ENCODE results near the gene CEBPZOS. TPM values are rescaled to one million over a fixed set of nuclear protein-coding genes. Genes with fewer than 3 reads are reported as not detected.
A peak's percentile ranks its signal among the peaks of the same experiment; 100 is the strongest.
"Not testable (repeated sequence)": the region's sequence is repeated elsewhere in the genome, so short reads cannot be mapped to it uniquely, and the experiment has no call there.

The CEBPZOS gene
- total RNA-seq, 1 donor: 21.4 TPM

DNA sequence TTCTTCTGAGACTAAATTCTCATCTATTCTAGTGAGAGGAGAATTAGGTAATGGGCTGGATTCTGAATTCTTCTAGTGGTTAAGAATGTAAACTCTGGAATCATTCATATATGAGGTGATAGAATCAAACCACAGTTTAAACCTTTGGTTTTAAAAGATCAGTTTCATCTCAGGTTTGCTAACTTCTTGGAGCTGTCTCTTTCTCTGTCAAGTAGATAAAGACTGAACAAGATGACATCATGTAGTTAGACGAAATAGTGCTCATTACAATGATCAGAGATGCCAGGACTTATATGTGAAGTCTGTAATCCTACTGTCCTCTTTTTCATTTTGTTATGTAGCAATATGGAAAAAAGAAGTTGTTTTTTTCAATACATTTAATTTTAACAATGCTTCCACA is 4.9 kb downstream of the CEBPZOS start:
- TF ChIP-seq, protein P1, sequence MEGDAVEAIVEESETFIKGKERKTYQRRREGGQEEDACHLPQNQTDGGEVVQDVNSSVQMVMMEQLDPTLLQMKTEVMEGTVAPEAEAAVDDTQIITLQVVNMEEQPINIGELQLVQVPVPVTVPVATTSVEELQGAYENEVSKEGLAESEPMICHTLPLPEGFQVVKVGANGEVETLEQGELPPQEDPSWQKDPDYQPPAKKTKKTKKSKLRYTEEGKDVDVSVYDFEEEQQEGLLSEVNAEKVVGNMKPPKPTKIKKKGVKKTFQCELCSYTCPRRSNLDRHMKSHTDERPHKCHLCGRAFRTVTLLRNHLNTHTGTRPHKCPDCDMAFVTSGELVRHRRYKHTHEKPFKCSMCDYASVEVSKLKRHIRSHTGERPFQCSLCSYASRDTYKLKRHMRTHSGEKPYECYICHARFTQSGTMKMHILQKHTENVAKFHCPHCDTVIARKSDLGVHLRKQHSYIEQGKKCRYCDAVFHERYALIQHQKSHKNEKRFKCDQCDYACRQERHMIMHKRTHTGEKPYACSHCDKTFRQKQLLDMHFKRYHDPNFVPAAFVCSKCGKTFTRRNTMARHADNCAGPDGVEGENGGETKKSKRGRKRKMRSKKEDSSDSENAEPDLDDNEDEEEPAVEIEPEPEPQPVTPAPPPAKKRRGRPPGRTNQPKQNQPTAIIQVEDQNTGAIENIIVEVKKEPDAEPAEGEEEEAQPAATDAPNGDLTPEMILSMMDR (IDR thresholded peaks at IDR 0.05; ENCODE audit: extremely low read depth, low read depth, low read length): no peak
- no peaks in the 10 kb centered on the region for H3K9me3 ChIP-seq (ENCODE audit: low read depth, low read length)
- DNase-seq (ENCODE audit: insufficient read length, low spot score, missing footprints): no peak
- no peak overlapping the region for H2AFZ ChIP-seq (ENCODE audit: low read length)
- peaks cover 69% of the 10 kb centered on the region for H3K79me2 ChIP-seq (ENCODE audit: insufficient read depth, low read length)
- no peaks in the 10 kb centered on the region for H3K27me3 ChIP-seq (ENCODE audit: insufficient read depth, low read length)
- H3K4me2 ChIP-seq (ENCODE audit: insufficient read depth, low read length): no peak overlapping the region
- peaks cover 41% of the 10 kb centered on the region for H3K36me3 ChIP-seq (ENCODE audit: insufficient read depth, low read length)
- no peak overlapping the region for H3K4me3 ChIP-seq (ENCODE audit: insufficient read depth, low read length)
- no peaks in the 10 kb centered on the region for H4K20me1 ChIP-seq (ENCODE audit: insufficient read depth, low read length)
- peak overlapping the region; percentile 35 for H3K27ac ChIP-seq (ENCODE audit: low read depth, low read length)
- peaks cover 11% of the 10 kb centered on the region for H3K4me1 ChIP-seq (ENCODE audit: insufficient read depth, low read length)

DNA sequence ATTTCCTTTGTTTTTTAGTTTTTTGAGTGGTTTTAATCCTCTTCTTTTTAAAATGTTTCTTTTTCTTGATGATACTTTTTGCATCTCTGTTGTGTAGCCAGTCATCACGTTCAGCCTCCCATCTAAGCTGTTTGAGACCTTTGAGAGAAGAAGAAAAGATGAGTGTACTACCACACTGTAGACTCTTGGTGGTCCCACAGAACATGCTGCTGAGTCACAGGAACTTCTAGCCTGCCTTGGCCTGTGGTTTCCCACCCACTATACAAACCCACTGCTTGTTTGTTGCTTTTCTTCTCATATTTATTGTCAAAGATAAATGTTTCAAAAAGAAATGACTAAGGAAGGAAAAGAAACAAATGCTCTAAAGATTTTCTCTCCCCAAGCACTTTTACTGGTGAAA is 5.5 kb downstream of the CEBPZOS start:
- Histone ChIP-seq H3K4me3 (ENCODE audit: insufficient read depth, low read length) (no peak overlapping the region), H3K4me2 (ENCODE audit: insufficient read depth, low read length) (no peak overlapping the region), H3K9me3 (ENCODE audit: low read depth, low read length) (no peaks in the 10 kb centered on the region), H3K79me2 (ENCODE audit: insufficient read depth, low read length) (peaks cover 70% of the 10 kb centered on the region), H4K20me1 (ENCODE audit: insufficient read depth, low read length) (no peaks in the 10 kb centered on the region), H3K36me3 (ENCODE audit: insufficient read depth, low read length) (peaks cover 47% of the 10 kb centered on the region), H2AFZ (ENCODE audit: low read length) (no peak overlapping the region), H3K4me1 (ENCODE audit: insufficient read depth, low read length) (peaks cover 11% of the 10 kb centered on the region), H3K27me3 (ENCODE audit: insufficient read depth, low read length) (no peaks in the 10 kb centered on the region), H3K27ac (ENCODE audit: low read depth, low read length) (no peak overlapping the region)
- peak; percentile 58 for DNase-seq (ENCODE audit: insufficient read length, low spot score, missing footprints)
- TF ChIP-seq, protein P1 (IDR thresholded peaks at IDR 0.05; ENCODE audit: extremely low read depth, low read depth, low read length): no peak

DNA sequence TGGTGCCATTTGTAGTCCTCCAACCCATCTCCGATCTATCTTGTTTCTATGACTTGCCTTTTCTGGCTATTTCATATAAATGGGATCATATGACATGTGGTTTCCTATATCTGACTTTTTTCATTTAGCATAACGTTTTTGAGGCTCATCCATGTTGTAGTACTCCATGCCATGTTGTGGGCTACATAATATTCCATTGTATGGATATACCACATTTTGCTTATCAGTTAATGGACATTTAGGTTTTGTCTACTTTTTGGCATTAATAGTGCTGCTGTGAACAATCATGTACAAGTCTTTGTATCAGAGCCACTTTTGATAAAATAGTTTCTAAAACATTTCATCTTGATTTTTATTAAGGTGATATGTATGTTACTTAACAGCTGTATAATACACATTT is 7.4 kb downstream of the CEBPZOS start:
- Histone ChIP-seq H3K4me1 (ENCODE audit: insufficient read depth, low read length) (no peaks in the 10 kb centered on the region), H4K20me1 (ENCODE audit: insufficient read depth, low read length) (no peaks in the 10 kb centered on the region), H3K27me3 (ENCODE audit: insufficient read depth, low read length) (no peaks in the 10 kb centered on the region), H3K36me3 (ENCODE audit: insufficient read depth, low read length) (peaks cover 53% of the 10 kb centered on the region), H3K4me3 (ENCODE audit: insufficient read depth, low read length) (no peak overlapping the region), H3K9me3 (ENCODE audit: low read depth, low read length) (no peaks in the 10 kb centered on the region), H3K27ac (ENCODE audit: low read depth, low read length) (no peak overlapping the region), H3K4me2 (ENCODE audit: insufficient read depth, low read length) (no peak overlapping the region), H2AFZ (ENCODE audit: low read length) (no peak overlapping the region), H3K79me2 (ENCODE audit: insufficient read depth, low read length) (peaks cover 70% of the 10 kb centered on the region)
- DNase-seq (ENCODE audit: insufficient read length, low spot score, missing footprints): no peak
- TF ChIP-seq, protein P1 (IDR thresholded peaks at IDR 0.05; ENCODE audit: extremely low read depth, low read depth, low read length): no peak

DNA sequence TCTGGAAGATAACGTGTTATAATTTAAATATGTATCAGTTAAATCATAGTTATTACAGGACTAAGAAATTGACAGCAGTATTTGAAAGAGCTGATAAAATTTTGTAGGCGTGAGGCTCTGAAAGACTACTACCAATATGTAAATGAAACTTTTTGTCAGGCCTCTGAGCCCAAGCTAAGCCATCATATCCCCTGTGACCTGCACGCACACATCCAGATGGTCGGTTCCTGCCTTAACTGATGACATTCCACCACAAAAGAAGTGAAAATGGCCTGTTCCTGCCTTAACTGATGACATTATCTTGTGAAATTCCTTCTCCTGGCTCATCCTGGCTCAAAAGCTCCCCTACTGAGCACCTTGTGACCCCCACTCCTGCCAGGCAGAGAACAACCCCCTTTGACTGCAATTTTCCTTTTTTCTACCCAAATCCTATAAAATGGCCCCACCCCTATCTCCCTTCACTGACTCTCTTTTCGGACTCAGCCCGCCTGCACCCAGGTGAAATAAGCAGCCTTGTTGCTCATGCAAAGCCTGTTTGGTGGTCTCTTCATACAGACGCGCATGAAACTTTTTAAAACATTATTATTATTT is 8.9 kb downstream of the CEBPZOS start:
- not testable (repeated sequence) for H2AFZ ChIP-seq (ENCODE audit: low read length); H3K27ac ChIP-seq (ENCODE audit: low read depth, low read length); DNase-seq (ENCODE audit: insufficient read length, low spot score, missing footprints); H3K27me3 ChIP-seq (ENCODE audit: insufficient read depth, low read length); H3K9me3 ChIP-seq (ENCODE audit: low read depth, low read length); H3K4me2 ChIP-seq (ENCODE audit: insufficient read depth, low read length); H3K4me3 ChIP-seq (ENCODE audit: insufficient read depth, low read length); H3K4me1 ChIP-seq (ENCODE audit: insufficient read depth, low read length); H4K20me1 ChIP-seq (ENCODE audit: insufficient read depth, low read length)
- Histone ChIP-seq H3K36me3 (ENCODE audit: insufficient read depth, low read length) (peaks cover 68% of the 10 kb centered on the region), H3K79me2 (ENCODE audit: insufficient read depth, low read length) (peaks cover 65% of the 10 kb centered on the region)

All from osteoblast (primary cell).